Measurements from ENCODE around the gene GCN1.
A peak's percentile ranks its signal among the peaks of the same experiment; 100 is the strongest.
"Not testable (repeated sequence)": the region's sequence is repeated elsewhere in the genome, so short reads cannot be mapped to it uniquely, and the experiment has no call there.

The GCN1 gene

DNA sequence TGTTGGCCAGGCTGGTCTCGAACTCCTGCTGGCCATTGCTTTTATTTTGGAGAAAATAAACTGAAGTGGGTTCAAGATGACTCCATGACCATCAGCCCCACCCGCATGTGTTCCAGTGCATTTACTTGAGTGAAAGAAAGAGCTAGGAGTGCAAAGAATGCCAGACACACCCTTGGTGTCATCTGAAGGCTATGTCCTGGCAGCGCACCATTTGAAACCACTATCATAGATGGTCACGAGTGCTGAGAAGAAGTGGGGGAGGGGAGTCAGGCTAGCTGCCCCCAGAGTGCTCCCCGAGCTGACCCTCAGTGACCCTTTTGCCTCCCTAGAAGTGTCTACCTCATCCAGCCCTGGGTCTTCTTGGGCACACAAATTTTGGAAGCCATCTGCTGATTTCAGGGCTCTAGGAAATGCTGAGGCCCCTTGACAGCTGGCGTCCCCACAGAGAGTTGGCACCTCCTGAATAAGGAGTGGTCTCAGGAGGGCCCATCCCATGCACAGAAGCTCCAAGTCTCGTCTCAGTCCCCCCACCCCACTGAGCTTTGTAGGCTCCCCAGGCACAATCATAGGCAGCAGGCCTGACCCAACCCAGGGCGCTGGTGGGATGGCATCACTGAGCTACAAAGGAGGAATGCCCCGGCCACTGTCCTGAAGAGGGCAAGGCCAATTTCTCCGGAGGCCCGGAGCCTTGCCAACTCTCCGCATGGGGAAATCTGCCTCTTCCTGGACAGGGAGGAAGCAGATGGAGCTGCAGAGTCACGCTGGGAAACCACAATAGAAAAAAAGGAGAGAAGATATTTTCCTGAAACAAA is 43.1 kb upstream of the GCN1 start:
- no peak overlapping the region for H3K4me3 ChIP-seq (ENCODE audit: low read depth in 1 of 2, low read length in 2 of 2)
- no peaks in the 10 kb centered on the region for H3K36me3 ChIP-seq (ENCODE audit: control insufficient read depth in 1 of 2, insufficient read depth in 2 of 2, low read length in 2 of 2)
- no peaks in the 10 kb centered on the region for H3K27me3 ChIP-seq (ENCODE audit: control insufficient read depth in 1 of 2, insufficient read depth in 2 of 2, low read length in 2 of 2)
- peak overlapping the region; percentile 65 for H3K27ac ChIP-seq (ENCODE audit: low read depth, low read length)
- H3K9ac ChIP-seq (ENCODE audit: low read depth in 1 of 2, low read length in 2 of 2), result no peak overlapping the region
- H3K9me3 ChIP-seq (ENCODE audit: control insufficient read depth in 1 of 2, low read length in 2 of 2), result no peaks in the 10 kb centered on the region
- peaks cover 60 to 61% of the 10 kb centered on the region in 2 donors for H3K4me1 ChIP-seq (ENCODE audit: control insufficient read depth in 1 of 2, insufficient read depth in 2 of 2, low read length in 2 of 2)

DNA sequence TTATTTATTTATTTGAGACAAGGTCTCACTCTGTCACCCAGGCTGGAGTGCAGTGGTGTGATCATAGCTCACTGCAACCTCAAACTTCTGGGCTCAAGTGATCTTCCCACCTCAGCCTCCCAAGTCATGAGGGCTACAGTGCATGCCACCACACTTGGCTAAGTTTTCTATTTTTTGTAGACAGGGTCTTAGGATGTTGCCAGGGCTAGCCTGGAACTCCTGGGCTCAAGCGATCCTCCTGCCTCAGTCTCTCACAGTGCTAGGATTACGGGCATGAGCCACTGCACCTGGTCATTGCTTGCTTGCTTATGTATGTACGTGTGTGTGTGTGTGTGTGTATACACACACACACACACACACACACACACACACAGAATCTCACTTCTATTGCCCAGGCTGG is 42.3 kb upstream of the GCN1 start:
- H3K4me1 ChIP-seq (ENCODE audit: control insufficient read depth in 1 of 2, insufficient read depth in 2 of 2, low read length in 2 of 2), result peaks cover 67 to 69% of the 10 kb centered on the region in 2 donors
- not testable (repeated sequence) for H3K9me3 ChIP-seq (ENCODE audit: control insufficient read depth in 1 of 2, low read length in 2 of 2); H3K27ac ChIP-seq (ENCODE audit: low read depth, low read length); H3K27me3 ChIP-seq (ENCODE audit: control insufficient read depth in 1 of 2, insufficient read depth in 2 of 2, low read length in 2 of 2); H3K9ac ChIP-seq (ENCODE audit: low read depth in 1 of 2, low read length in 2 of 2); H3K4me3 ChIP-seq (ENCODE audit: low read depth in 1 of 2, low read length in 2 of 2); H3K36me3 ChIP-seq (ENCODE audit: control insufficient read depth in 1 of 2, insufficient read depth in 2 of 2, low read length in 2 of 2)

DNA sequence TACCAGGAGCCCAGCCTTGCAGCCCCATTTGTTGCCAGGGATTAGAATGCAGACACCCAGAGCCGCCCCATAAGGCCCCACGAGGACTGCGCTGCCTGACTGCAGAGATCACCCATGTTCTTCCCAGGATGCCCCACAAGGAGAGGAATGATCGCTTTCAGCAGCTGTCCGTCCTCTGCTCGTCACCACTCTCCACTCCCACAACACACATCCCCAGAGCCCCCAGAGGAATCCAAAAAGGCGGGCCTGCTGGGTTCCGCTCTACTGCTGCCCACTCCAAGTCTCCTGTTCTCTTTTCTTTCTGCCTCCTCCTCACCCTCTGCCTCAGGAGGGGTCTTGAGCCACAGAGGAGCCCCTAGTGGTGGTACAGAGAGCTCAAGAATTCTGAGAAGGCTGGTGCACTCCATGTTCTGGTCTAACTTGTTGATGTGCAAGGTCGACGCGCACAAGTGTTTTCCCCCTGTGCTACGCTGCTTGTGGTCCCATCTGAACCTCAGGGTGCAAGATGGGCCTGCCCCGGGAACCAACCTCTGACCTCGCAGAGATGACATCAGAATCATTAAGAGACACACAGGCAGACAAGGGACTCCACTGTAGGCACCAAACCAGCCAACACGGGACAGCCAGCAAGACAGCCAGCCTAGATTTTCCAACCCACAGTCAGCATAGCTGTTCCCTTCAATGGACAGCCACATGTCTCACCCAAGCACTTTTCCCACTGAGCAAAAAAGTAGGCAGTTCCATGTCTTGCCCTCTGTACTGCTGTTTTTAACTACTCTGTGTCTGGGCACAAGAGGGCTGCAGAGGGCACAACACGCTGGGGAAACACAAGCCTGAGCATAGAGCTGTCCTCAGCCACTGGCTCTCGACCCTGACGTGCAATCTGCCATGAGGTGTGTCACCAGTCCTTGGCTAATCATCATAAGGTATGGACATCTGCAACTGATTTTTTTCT is 41.1 kb upstream of the GCN1 start:
- H3K4me3 ChIP-seq (ENCODE audit: low read depth in 1 of 2, low read length in 2 of 2), result peak overlapping the region; percentile 5 to 6
- H3K27me3 ChIP-seq (ENCODE audit: control insufficient read depth in 1 of 2, insufficient read depth in 2 of 2, low read length in 2 of 2), result no peaks in the 10 kb centered on the region
- H3K4me1 ChIP-seq (ENCODE audit: control insufficient read depth in 1 of 2, insufficient read depth in 2 of 2, low read length in 2 of 2), result peaks cover 70 to 74% of the 10 kb centered on the region in 2 donors
- no peaks in the 10 kb centered on the region for H3K9me3 ChIP-seq (ENCODE audit: control insufficient read depth in 1 of 2, low read length in 2 of 2)
- H3K9ac ChIP-seq (ENCODE audit: low read depth in 1 of 2, low read length in 2 of 2), result no peak overlapping the region
- peak overlapping the region; percentile 28 for H3K27ac ChIP-seq (ENCODE audit: low read depth, low read length)
- no peaks in the 10 kb centered on the region for H3K36me3 ChIP-seq (ENCODE audit: control insufficient read depth in 1 of 2, insufficient read depth in 2 of 2, low read length in 2 of 2)

DNA sequence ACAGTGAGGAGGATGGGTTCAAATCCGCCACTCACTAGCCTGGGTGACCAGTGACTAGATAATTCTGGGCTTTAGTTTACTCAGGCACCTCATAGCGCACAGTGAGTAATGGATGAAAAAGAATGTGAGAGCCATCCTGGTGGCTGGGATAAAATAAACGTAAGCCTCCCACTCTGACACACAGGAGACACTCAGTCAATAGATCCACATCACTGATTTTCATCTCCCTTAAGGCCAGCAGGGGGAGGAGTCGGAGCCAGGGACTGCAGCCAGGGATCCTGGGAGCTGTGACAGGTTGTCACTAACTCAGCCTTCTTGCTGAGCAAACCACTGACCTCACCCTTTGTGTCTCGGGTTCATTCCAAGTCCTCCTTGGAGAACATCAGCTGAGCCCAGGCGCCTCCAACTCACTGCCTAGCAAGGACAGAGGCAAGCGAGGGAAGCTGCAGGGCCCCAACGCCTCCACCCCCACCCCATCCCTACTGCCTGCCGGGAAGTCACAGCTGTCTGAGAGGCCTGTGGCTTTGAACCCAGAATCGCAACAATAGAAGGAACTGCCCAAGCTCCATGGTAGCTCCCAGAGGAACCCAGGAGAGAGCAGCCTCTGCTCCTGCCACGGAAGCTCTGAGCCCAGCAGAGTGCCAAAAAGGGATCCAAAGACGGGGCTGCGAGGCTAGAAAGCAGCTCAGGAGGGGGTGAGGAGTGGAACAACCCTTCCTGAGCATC is 40.3 kb upstream of the GCN1 start:
- Histone ChIP-seq H3K9ac (ENCODE audit: low read depth in 1 of 2, low read length in 2 of 2) (no peak overlapping the region), H3K4me3 (ENCODE audit: low read depth in 1 of 2, low read length in 2 of 2) (peak overlapping the region; percentile 5 to 6), H3K9me3 (ENCODE audit: control insufficient read depth in 1 of 2, low read length in 2 of 2) (no peaks in the 10 kb centered on the region), H3K4me1 (ENCODE audit: control insufficient read depth in 1 of 2, insufficient read depth in 2 of 2, low read length in 2 of 2) (peaks cover 75 to 77% of the 10 kb centered on the region in 2 donors), H3K27ac (ENCODE audit: low read depth, low read length) (peak overlapping the region; percentile 28), H3K27me3 (ENCODE audit: control insufficient read depth in 1 of 2, insufficient read depth in 2 of 2, low read length in 2 of 2) (no peaks in the 10 kb centered on the region), H3K36me3 (ENCODE audit: control insufficient read depth in 1 of 2, insufficient read depth in 2 of 2, low read length in 2 of 2) (no peaks in the 10 kb centered on the region)

DNA sequence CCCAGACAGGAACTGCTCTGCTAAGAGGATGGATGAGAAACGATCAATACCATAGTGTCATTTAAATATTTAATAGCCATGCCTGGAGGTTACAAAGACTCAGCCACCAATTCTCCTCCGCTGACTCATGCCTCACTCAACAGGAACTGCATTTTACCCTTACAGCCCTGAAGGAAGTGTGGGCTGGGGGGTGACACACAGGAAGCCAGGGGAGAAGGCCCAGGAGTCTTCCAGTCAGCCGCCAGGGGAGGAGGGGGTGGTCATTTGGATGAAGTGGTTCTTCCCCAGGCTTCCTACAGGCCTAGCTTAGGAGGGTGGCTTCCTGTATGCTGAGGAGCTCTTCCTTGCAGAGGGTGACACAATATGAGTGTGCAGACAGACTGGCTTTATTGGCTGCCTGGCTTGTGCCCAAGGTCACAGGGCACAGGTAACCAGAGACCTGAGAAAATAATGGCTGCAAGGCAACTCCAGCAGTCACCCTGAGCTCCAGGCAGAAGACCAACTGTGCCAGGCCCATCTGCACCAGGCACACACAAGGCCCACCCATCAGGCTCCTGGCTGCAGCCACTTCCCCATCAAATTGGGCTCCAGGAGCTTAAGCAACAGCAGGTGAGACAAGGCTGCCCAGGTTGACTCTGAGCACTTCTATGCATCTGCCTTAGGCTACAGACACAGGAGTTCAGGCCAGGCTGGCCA is 36.9 kb upstream of the GCN1 start:
- Histone ChIP-seq H3K9me3 (ENCODE audit: control insufficient read depth in 1 of 2, low read length in 2 of 2) (no peaks in the 10 kb centered on the region), H3K4me1 (ENCODE audit: control insufficient read depth in 1 of 2, insufficient read depth in 2 of 2, low read length in 2 of 2) (peaks cover 88 to 95% of the 10 kb centered on the region in 2 donors), H3K9ac (ENCODE audit: low read depth in 1 of 2, low read length in 2 of 2) (peak overlapping the region; percentile 39 to 52), H3K27me3 (ENCODE audit: control insufficient read depth in 1 of 2, insufficient read depth in 2 of 2, low read length in 2 of 2) (no peaks in the 10 kb centered on the region), H3K27ac (ENCODE audit: low read depth, low read length) (peak overlapping the region; percentile 89), H3K36me3 (ENCODE audit: control insufficient read depth in 1 of 2, insufficient read depth in 2 of 2, low read length in 2 of 2) (no peaks in the 10 kb centered on the region), H3K4me3 (ENCODE audit: low read depth in 1 of 2, low read length in 2 of 2) (peak overlapping the region in 1 of 2 donors; percentile 5)

DNA sequence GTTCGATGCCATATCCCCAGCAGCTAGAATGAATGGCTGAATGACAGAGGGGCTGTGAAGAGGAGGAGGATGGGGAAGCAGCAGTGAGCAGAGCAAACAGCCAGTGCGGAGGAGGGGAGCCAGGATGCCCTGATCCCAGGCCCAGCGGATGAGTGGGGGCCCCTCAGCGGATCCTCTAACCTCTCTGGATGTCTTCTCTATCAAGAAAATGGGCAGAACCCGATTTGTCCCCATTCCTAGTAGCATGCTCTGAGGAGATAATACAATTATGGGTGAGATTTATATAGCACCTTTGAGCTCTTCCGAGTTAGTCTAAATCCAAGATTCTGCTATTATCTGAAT is 36.4 kb upstream of the GCN1 start:
- H3K9me3 ChIP-seq (ENCODE audit: control insufficient read depth in 1 of 2, low read length in 2 of 2), result no peaks in the 10 kb centered on the region
- H3K4me1 ChIP-seq (ENCODE audit: control insufficient read depth in 1 of 2, insufficient read depth in 2 of 2, low read length in 2 of 2), result peaks cover 89 to 98% of the 10 kb centered on the region in 2 donors
- no peaks in the 10 kb centered on the region for H3K36me3 ChIP-seq (ENCODE audit: control insufficient read depth in 1 of 2, insufficient read depth in 2 of 2, low read length in 2 of 2)
- H3K27ac ChIP-seq (ENCODE audit: low read depth, low read length), result peak overlapping the region; percentile 89
- H3K4me3 ChIP-seq (ENCODE audit: low read depth in 1 of 2, low read length in 2 of 2), result peak overlapping the region in 1 of 2 donors; percentile 32
- no peaks in the 10 kb centered on the region for H3K27me3 ChIP-seq (ENCODE audit: control insufficient read depth in 1 of 2, insufficient read depth in 2 of 2, low read length in 2 of 2)
- H3K9ac ChIP-seq (ENCODE audit: low read depth in 1 of 2, low read length in 2 of 2), result peak overlapping the region; percentile 33 to 52

DNA sequence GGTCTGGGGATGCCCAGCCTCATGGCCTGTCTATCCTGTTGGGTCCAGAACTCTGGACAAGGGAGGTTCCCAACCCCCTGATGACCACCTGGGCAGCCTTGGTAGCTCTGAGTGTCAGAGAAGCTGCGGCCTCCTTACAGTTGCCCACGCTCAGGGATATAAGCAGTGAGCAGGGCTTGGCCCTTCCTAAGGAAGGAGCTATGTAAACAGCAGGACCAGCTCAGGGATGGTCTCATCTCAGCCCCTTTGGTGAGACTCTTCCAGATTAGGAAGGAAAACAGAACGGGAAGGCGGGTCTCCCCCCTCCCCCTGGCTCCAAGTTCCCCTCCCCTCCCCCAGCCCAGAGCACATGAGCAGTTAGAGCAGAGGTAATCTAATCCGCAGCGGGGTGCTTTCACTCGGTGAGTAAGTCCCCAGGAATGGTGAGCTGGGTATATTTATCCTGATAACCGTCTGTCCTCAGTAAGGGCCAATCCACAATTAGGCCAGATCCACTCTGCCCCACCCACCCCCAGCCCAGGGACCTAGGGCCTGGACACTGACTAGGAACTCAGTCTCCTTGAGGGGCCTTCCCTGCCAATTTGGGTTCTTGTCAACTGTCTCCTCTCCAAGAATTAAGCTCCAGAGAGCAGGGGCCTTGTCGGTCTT is 35.9 kb upstream of the GCN1 start:
- Histone ChIP-seq H3K9ac (ENCODE audit: low read depth in 1 of 2, low read length in 2 of 2) (peak overlapping the region; percentile 52 to 56), H3K36me3 (ENCODE audit: control insufficient read depth in 1 of 2, insufficient read depth in 2 of 2, low read length in 2 of 2) (no peaks in the 10 kb centered on the region), H3K9me3 (ENCODE audit: control insufficient read depth in 1 of 2, low read length in 2 of 2) (no peaks in the 10 kb centered on the region), H3K4me3 (ENCODE audit: low read depth in 1 of 2, low read length in 2 of 2) (peak overlapping the region; percentile 40 to 45), H3K4me1 (ENCODE audit: control insufficient read depth in 1 of 2, insufficient read depth in 2 of 2, low read length in 2 of 2) (peaks cover 89 to 98% of the 10 kb centered on the region in 2 donors), H3K27ac (ENCODE audit: low read depth, low read length) (peak overlapping the region; percentile 89), H3K27me3 (ENCODE audit: control insufficient read depth in 1 of 2, insufficient read depth in 2 of 2, low read length in 2 of 2) (no peaks in the 10 kb centered on the region)

DNA sequence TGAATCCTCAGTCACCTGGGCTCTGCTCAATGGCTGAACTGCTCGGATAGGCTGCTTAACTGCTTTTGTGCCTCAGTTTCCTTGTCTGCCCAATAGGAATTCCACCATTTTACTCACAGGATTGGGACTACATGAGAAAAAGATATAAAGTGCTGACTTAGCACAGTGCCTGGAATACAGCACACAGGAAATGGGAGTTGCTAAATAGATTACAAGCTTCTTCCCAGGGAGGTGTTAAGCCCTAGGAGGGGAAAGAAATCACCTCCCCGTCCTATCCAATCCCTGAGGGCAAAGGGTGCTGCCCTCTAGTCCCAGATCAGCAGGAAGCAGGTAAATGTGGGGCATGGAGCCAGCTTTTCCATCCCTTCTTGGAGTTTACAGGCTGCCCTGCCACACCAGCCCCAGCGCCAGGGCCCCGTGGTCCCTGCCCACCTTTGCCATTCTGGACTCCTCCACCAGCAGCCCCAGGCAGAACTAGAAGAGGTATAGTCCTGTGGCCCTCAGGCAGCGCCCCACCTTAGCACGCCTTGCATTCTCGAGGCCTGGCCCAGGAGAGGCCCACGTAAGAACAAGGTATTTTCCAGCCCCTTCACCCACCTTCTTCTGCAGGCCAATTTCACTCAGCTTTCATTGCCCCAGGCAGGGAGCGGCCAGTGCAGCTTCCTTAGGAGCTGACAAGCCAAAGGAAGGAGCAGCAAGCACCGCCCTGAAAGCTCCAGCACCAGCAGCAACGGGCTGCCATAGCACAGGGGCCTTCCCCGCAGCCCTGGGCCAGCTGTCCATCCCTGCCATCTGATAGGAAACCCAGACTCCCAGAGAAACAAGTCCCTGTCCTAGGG is 35.2 kb upstream of the GCN1 start:
- no peaks in the 10 kb centered on the region for H3K36me3 ChIP-seq (ENCODE audit: control insufficient read depth in 1 of 2, insufficient read depth in 2 of 2, low read length in 2 of 2)
- H3K27ac ChIP-seq (ENCODE audit: low read depth, low read length), result peak overlapping the region; percentile 89
- peaks cover 89 to 97% of the 10 kb centered on the region in 2 donors for H3K4me1 ChIP-seq (ENCODE audit: control insufficient read depth in 1 of 2, insufficient read depth in 2 of 2, low read length in 2 of 2)
- H3K9me3 ChIP-seq (ENCODE audit: control insufficient read depth in 1 of 2, low read length in 2 of 2), result no peaks in the 10 kb centered on the region
- H3K9ac ChIP-seq (ENCODE audit: low read depth in 1 of 2, low read length in 2 of 2), result peak overlapping the region; percentile 52 to 56
- H3K27me3 ChIP-seq (ENCODE audit: control insufficient read depth in 1 of 2, insufficient read depth in 2 of 2, low read length in 2 of 2), result no peaks in the 10 kb centered on the region
- H3K4me3 ChIP-seq (ENCODE audit: low read depth in 1 of 2, low read length in 2 of 2), result peak overlapping the region; percentile 40 to 45

Data from duodenal mucosa (tissue), 2 donors.